GM12878 (cell line): Measurements from ENCODE around the gene DTX1. TPM values are rescaled to one million over a fixed set of nuclear protein-coding genes. Genes with fewer than 3 reads are reported as not detected.

ENCODE experiments used
- ATF3 ChIP-seq: IDR thresholded peaks from 2 replicates; pipeline ENCODE4 v1.6.1; 2011; ENCODE audit warnings: low read depth, mild to moderate bottlenecking, low read length, moderate library complexity, borderline replicate concordance; ENCODE audit errors: extremely low read depth
- ATF7 ChIP-seq: fragments of 450-650 bp; IDR thresholded peaks from 2 replicates; pipeline ENCODE4 v1.6.1; 2016; ENCODE audit warnings: low read depth, mild to moderate bottlenecking
- BHLHE40 ChIP-seq, 2 experiments: fragments of 450-650 bp in 1 of 2; IDR thresholded peaks; 2 replicates each; pipeline ENCODE4 v1.6.1; 2011 to 2017; ENCODE audit warnings: low read depth in 2 of 2, borderline replicate concordance in 1 of 2, improper control_type of control experiment in 1 of 2, low read length in 1 of 2, mild to moderate bottlenecking in 1 of 2
- CBFB ChIP-seq: IDR thresholded peaks from 2 replicates; pipeline ENCODE4 v1.6.1; 2016; ENCODE audit warnings: antibody characterized with exemption, low read depth
- CEBPB ChIP-seq, 2 experiments: fragments of 150-350 bp in 1 of 2; IDR thresholded peaks; 2 replicates each; pipeline ENCODE4 v1.6.1; 2012 to 2014; ENCODE audit warnings: low read depth in 2 of 2, low read length in 2 of 2, borderline replicate concordance in 1 of 2, inconsistent platforms in 1 of 2
- CHD1 ChIP-seq: IDR thresholded peaks from 2 replicates; pipeline ENCODE4 v1.6.1; 2012; ENCODE audit warnings: low read depth, low read length, improper control_type of control experiment
- DPF2 ChIP-seq: fragments of 450-650 bp; IDR thresholded peaks from 2 replicates; pipeline ENCODE4 v1.6.1; 2017; ENCODE audit warnings: mild to moderate bottlenecking
- E2F8 ChIP-seq: fragments of 450-650 bp; IDR thresholded peaks from 2 replicates; pipeline ENCODE4 v1.6.1; 2018; ENCODE audit warnings: mild to moderate bottlenecking, low read depth, moderate library complexity; ENCODE audit not compliant: partially characterized antibody
- IRF5 ChIP-seq: fragments of 450-650 bp; IDR thresholded peaks from 2 replicates; pipeline ENCODE4 v1.6.1; 2017; ENCODE audit warnings: borderline replicate concordance
- MAX ChIP-seq: IDR thresholded peaks from 2 replicates; pipeline ENCODE4 v1.6.1; 2012; ENCODE audit warnings: low read depth, low read length, improper control_type of control experiment
- MXI1 ChIP-seq: fragments of 150-350 bp; IDR thresholded peaks from 2 replicates; pipeline ENCODE4 v1.6.1; 2011; ENCODE audit warnings: low read depth, mild to moderate bottlenecking, inconsistent platforms, low read length, improper control_type of control experiment
- PAX5 ChIP-seq: IDR thresholded peaks from 2 replicates; pipeline ENCODE4 v1.6.1; 2011; ENCODE audit warnings: low read depth, low read length, borderline replicate concordance
- PKNOX1 ChIP-seq: fragments of 450-650 bp; IDR thresholded peaks from 2 replicates; pipeline ENCODE4 v1.6.1; 2016; ENCODE audit warnings: mild to moderate bottlenecking
- POLR2AphosphoS5 ChIP-seq: IDR thresholded peaks from 2 replicates; pipeline ENCODE4 v1.6.1; 2011; ENCODE audit warnings: mild to moderate bottlenecking, low read length, inconsistent platforms
- RAD51 ChIP-seq: fragments of 450-650 bp; IDR thresholded peaks from 2 replicates; pipeline ENCODE4 v1.6.1; 2016; ENCODE audit warnings: moderate library complexity, mild to moderate bottlenecking, inconsistent platforms
- RUNX3 ChIP-seq: IDR thresholded peaks from 2 replicates; pipeline ENCODE4 v1.6.1; 2012; ENCODE audit warnings: low read length, inconsistent platforms
- SMC3 ChIP-seq: IDR thresholded peaks from 2 replicates; pipeline ENCODE4 v1.6.1; 2011; ENCODE audit warnings: low read length, improper control_type of control experiment, borderline replicate concordance
- STAT3 ChIP-seq: IDR thresholded peaks from 2 replicates; pipeline ENCODE4 v1.6.1; 2011; ENCODE audit warnings: low read depth, low read length, improper control_type of control experiment
- SUPT20H ChIP-seq: IDR thresholded peaks from 2 replicates; pipeline ENCODE4 v1.6.1; 2011; ENCODE audit warnings: low read depth, mild to moderate bottlenecking, low read length, moderate library complexity, borderline replicate concordance; ENCODE audit not compliant: control insufficient read depth
- TARDBP ChIP-seq: IDR thresholded peaks from 2 replicates; pipeline ENCODE4 v1.6.1; 2016; ENCODE audit warnings: borderline replicate concordance
- USF2 ChIP-seq: IDR thresholded peaks from 2 replicates; pipeline ENCODE4 v1.6.1; 2011; ENCODE audit warnings: low read depth, low read length, improper control_type of control experiment, borderline replicate concordance
- WRNIP1 ChIP-seq: IDR thresholded peaks from 2 replicates; pipeline ENCODE4 v1.6.1; 2011; ENCODE audit warnings: low read depth, low read length, improper control_type of control experiment, borderline replicate concordance
- YY1 ChIP-seq: IDR thresholded peaks from 2 replicates; pipeline ENCODE4 v1.6.1; 2011; ENCODE audit warnings: low read depth, mild to moderate bottlenecking, low read length
- ZNF274 ChIP-seq: IDR thresholded peaks from one replicate; pipeline ENCODE4 v1.8.0; 2011; ENCODE audit not compliant: insufficient read length, insufficient read depth
- polyA plus RNA-seq, 11 experiments: library from polyadenylated mRNA; depleted of rRNA in 4 of 11; unstranded in 6 of 11; stranded (reverse) in 5 of 11; fragments of >200 nt; fragmentation: Nextera tagmentation in 4 of 11; fragmentation: Illumina TruSeq in 1 of 11; extraction: Ambion mirVana in 4 of 11; extraction: Trizol in 1 of 11; gene quantifications; 1 replicate in 1 of 11; 2 replicates in 10 of 11; pipeline versions ENCODE4 v1.2.1 to v1.2.3, GENCODE V29; 2011 to 2016; ENCODE audit warnings: inconsistent platforms in 2 of 11, missing spikeins in 2 of 11, low read depth in 1 of 11
- total RNA-seq, 4 experiments: library from RNA; depleted of rRNA in 3 of 4; stranded (reverse); fragments of >200 nt in 3 of 4; fragmentation: Illumina TruSeq in 1 of 4; extraction: Trizol in 1 of 4; gene quantifications; 2 replicates each; pipeline versions ENCODE4 v1.2.1 to v1.2.3, GENCODE V29; 2013 to 2021

Gene DTX1
- total and polyA plus RNA-seq, 10 of the 15 experiments (the other 5 are each of a cell fraction or from before 2014, with no cell fraction given) = 0.09 to 2.8 (median 0.66) TPM

- no peak for TF ChIP-seq CHD1
- no peak; the same call in 1 of the 2 replicates for TF ChIP-seq USF2
- TF ChIP-seq ZNF274 = no peak
- TF ChIP-seq MAX = no peak
- no peak for TF ChIP-seq TARDBP
- no peak for TF ChIP-seq IRF5
- TF ChIP-seq PKNOX1 = peak; percentile 56; the same call in 1 of the 2 replicates
- no peak for TF ChIP-seq STAT3
- peak; percentile 48 for TF ChIP-seq RUNX3
- TF ChIP-seq POLR2AphosphoS5 = 0 out of 2 replicates have a peak, but pooled peaks have one; percentile 60
- no peak for TF ChIP-seq CBFB
- 0 out of 2 replicates have a peak, but pooled peaks have one; percentile 28 for TF ChIP-seq DPF2
- peak; percentile 64; the same call in 1 of the 2 replicates for TF ChIP-seq RAD51
- no peak for TF ChIP-seq ATF7
- 0 out of 4 replicates have a peak, but pooled peaks of 1 of the 2 experiments have one; percentile 21 for TF ChIP-seq BHLHE40 (IDR thresholded peaks at IDR 0.05; ENCODE audit: borderline replicate concordance in 1 of 2, low read depth in 2 of 2, low read length in 1 of 2)
- no peak for TF ChIP-seq SUPT20H
- TF ChIP-seq PAX5 = no peak
- no peak for TF ChIP-seq E2F8
- TF ChIP-seq SMC3 = peak; percentile 93
- no peak for TF ChIP-seq WRNIP1
- TF ChIP-seq MXI1 = no peak
- TF ChIP-seq CEBPB (IDR thresholded peaks at IDR 0.05; ENCODE audit: borderline replicate concordance in 1 of 2, low read depth in 2 of 2, low read length in 2 of 2) = no peak
- peak; percentile 15; the same call in 1 of the 2 replicates for TF ChIP-seq ATF3
- peak; percentile 45; the same call in 1 of the 2 replicates for TF ChIP-seq YY1
Observed at GRCh38 chr12:113098441-113099028, 42.0 kb downstream of the DTX1 start (continued).
